Small intestine (tissue), 7 donors: ENCODE measurements around the gene BTBD10. TPM values are rescaled to one million over a fixed set of nuclear protein-coding genes. Genes with fewer than 3 reads are reported as not detected.

Experiments used
- DNase-seq, 2 donors: peaks; one replicate each; pipeline versions ENCODE4 v3.0.0 to v3.0.0-alpha.2; 2013
- FAIRE-seq: peaks from 2 replicates; lab custom pipeline; 2012; peaks lifted over from hg19 to GRCh38; lab: Jason Lieb, UNC
- H3K27ac ChIP-seq, 3 donors: one replicate each; pipeline ENCODE4 v1.5.1; 2013; ENCODE audit warnings: low read length in 2 of 3, mild to moderate bottlenecking in 2 of 3, control low read depth in 1 of 3, inconsistent platforms in 1 of 3, low read depth in 1 of 3, moderate library complexity in 1 of 3
- H3K27me3 ChIP-seq, 3 donors: one replicate each; pipeline ENCODE4 v1.6.1; 2013; ENCODE audit warnings: low read length in 3 of 3, inconsistent platforms in 1 of 3; ENCODE audit not compliant: control insufficient read depth in 3 of 3, insufficient read depth in 3 of 3
- H3K36me3 ChIP-seq, 3 donors: one replicate each; pipeline ENCODE4 v1.6.1; 2013; ENCODE audit warnings: low read length in 3 of 3, inconsistent platforms in 1 of 3, low read depth in 1 of 3, mild to moderate bottlenecking in 1 of 3, moderate library complexity in 1 of 3; ENCODE audit not compliant: control insufficient read depth in 3 of 3, insufficient read depth in 2 of 3
- H3K4me1 ChIP-seq, 3 donors: one replicate each; pipeline ENCODE4 v1.6.1; 2013; ENCODE audit warnings: low read length in 2 of 3, inconsistent platforms in 1 of 3, low read depth in 1 of 3, mild to moderate bottlenecking in 1 of 3, moderate library complexity in 1 of 3; ENCODE audit not compliant: control insufficient read depth in 3 of 3, insufficient read depth in 2 of 3
- H3K4me3 ChIP-seq, 3 donors: one replicate each; pipeline ENCODE4 v1.5.1; 2013; ENCODE audit warnings: low read length in 3 of 3, control low read depth in 1 of 3, inconsistent platforms in 1 of 3, low read depth in 1 of 3, mild to moderate bottlenecking in 1 of 3, moderate library complexity in 1 of 3
- H3K9me3 ChIP-seq, 2 donors: one replicate each; pipeline ENCODE4 v1.6.1; 2013; ENCODE audit warnings: low read depth in 1 of 2, low read length in 1 of 2; ENCODE audit not compliant: control insufficient read depth in 2 of 2, insufficient read depth in 1 of 2
- WGBS, 3 donors: extraction: QIAGEN DNeasy Blood & Tissue Kit; methylation state at CpG; one replicate each; pipeline ENCODE4 v1.1.7; 2013; 5-methylcytosine and 5-hydroxymethylcytosine counted together
- polyA plus RNA-seq, 4 donors: library from polyadenylated mRNA; stranded (reverse) in 3 of 4; unstranded in 1 of 4; fragments of 200-250 nt in 3 of 4; fragments of 120-200 nt in 1 of 4; gene quantifications; one replicate each; pipeline versions ENCODE4 v1.2.1 to v1.2.3, GENCODE V29; 2013
- donor health status: healthy with polysubstance abuse.
- donor health status: control.
- donor health status: control.
- donor health status: Bipolar disorder and iron deficiency.
- donor health status: healthy.

The BTBD10 gene
- polyA plus RNA-seq, 4 donors, result 18.7 to 21.1 (median 20.2) TPM

DNA sequence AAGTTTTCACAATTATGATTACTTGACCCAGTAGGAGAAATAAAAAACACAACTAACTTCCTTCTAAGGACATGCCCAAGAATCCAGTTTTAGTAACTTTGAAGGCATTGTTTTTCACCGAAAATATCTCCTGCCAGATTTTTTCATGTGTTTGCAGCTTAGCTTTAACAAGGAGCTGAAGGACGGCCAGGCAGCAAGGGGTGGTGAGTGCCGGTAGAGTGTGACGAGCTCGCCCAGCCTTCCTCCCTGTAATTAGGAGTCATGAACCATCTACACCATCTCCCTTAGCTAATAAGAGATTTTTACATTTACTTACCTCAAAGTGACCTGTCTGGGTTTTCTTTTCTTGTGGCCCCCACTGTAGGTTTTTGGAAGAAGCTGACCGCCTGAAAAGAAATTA, 113.4 kb downstream of the BTBD10 start:
- FAIRE-seq (no peak), DNase-seq (no peak)
- WGBS, 3 donors, result 94 to 96% (median 95%) methylated on average over 6 of the region's 6 CpGs
- H3K36me3 ChIP-seq, result peaks cover 0 to 5% (median 2%) of the 10 kb centered on the region in 3 donors
- no peak overlapping the region for H3K27ac ChIP-seq
- H3K27me3 ChIP-seq, result no peaks in the 10 kb centered on the region
- H3K9me3 ChIP-seq, result no peaks in the 10 kb centered on the region
- H3K4me3 ChIP-seq, result no peak overlapping the region
- no peaks in the 10 kb centered on the region for H3K4me1 ChIP-seq

DNA sequence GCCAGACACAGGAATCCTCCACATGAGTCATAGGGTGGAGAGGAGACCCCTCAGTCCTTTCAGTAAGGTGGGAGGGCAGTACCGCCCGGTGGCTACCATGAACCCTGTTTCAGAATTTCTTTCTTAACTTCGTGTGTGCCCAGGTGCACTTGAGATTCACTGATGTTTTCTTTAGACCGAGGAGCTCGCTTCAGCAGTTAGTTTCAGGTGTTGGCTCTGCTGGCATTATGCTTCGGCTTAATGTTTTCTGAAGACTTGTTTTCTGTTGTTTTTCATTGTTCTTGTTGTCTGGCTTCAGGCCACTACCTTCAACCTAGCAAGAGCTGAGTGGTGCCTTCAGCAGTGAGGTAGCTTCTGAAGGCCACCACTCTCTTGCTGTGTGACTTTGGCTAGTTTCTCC, 114.0 kb downstream of the BTBD10 start:
- WGBS, 3 donors, result 92 to 93% (median 93%) methylated on average over 6 of the region's 6 CpGs
- no peaks in the 10 kb centered on the region for H3K27me3 ChIP-seq
- H3K36me3 ChIP-seq, result peaks cover 0 to 2% (median 1%) of the 10 kb centered on the region in 3 donors
- no peak for FAIRE-seq
- H3K27ac ChIP-seq, result no peak overlapping the region
- no peaks in the 10 kb centered on the region for H3K9me3 ChIP-seq
- H3K4me1 ChIP-seq, result no peaks in the 10 kb centered on the region
- no peak overlapping the region for H3K4me3 ChIP-seq
- DNase-seq, result no peak

DNA sequence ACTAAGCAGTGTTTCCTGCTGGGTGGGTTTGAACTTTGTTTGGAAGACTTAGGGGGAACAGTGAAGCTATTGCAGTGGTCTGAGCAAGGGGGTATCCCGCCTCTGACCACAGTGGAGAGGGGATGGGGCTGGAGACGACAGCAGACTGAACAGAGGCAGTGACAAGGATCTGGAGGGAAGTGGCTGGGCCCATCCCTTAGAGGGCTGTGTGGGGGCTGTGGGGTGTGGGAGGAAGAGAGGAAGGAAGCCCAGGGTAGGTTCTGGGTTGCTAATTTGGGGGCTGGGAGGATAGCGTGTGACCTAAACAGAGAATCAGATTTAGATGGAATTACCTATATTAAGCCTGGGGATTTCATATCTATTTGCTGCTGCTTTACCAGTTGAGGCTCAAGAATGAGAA, 114.7 kb downstream of the BTBD10 start:
- no peaks in the 10 kb centered on the region for H3K9me3 ChIP-seq
- no peaks in the 10 kb centered on the region for H3K4me1 ChIP-seq
- no peak overlapping the region for H3K4me3 ChIP-seq
- FAIRE-seq, result no peak
- WGBS, 3 donors, result 62 to 81% (median 69%) methylated on average over 3 of the region's 3 CpGs
- H3K36me3 ChIP-seq, result peaks cover 0 to 2% (median 1%) of the 10 kb centered on the region in 3 donors
- H3K27me3 ChIP-seq, result no peaks in the 10 kb centered on the region
- DNase-seq, result no peak
- H3K27ac ChIP-seq, result no peak overlapping the region

DNA sequence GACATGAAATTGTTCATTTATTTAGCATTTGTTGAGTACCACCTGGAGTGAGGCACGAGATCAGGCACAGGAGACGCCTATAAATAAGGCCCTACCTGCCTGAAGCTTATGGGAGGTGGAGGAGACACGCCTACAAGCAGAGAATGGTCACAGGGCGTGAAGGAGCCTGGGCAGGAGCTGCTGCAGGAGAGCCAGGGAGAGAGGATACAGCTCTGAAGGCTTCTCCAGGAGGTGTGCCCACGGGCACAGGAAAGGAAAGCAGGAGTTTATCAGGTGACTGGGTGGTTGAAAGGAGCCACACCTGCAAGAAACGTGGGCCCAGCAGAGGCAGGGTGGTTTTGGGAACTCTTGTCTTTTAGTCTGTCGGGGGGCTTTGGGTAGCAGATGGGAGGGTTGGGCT, 115.1 kb downstream of the BTBD10 start:
- Histone ChIP-seq H3K4me3 (no peak overlapping the region), H3K9me3 (no peaks in the 10 kb centered on the region), H3K36me3 (peaks cover 0 to 2% (median 1%) of the 10 kb centered on the region in 3 donors), H3K27ac (no peak overlapping the region), H3K4me1 (no peaks in the 10 kb centered on the region), H3K27me3 (no peaks in the 10 kb centered on the region)
- WGBS, 3 donors, result 51 to 68% (median 56%) methylated on average over 7 of the region's 7 CpGs
- FAIRE-seq (no peak), DNase-seq (no peak)

- Histone ChIP-seq H3K4me3 (no peak overlapping the region), H3K9me3 (no peaks in the 10 kb centered on the region), H3K4me1 (no peaks in the 10 kb centered on the region), H3K27ac (no peak overlapping the region), H3K27me3 (no peaks in the 10 kb centered on the region), H3K36me3 (peaks cover 0 to 2% (median 0%) of the 10 kb centered on the region in 3 donors)
- DNase-seq (no peak), FAIRE-seq (no peak)
- 87 to 92% (median 90%) methylated on average over 5 of the region's 5 CpGs for WGBS, 3 donors
Observed at GRCh38 chr11:13346470-13346869, 116.6 kb downstream of the BTBD10 start.

DNA sequence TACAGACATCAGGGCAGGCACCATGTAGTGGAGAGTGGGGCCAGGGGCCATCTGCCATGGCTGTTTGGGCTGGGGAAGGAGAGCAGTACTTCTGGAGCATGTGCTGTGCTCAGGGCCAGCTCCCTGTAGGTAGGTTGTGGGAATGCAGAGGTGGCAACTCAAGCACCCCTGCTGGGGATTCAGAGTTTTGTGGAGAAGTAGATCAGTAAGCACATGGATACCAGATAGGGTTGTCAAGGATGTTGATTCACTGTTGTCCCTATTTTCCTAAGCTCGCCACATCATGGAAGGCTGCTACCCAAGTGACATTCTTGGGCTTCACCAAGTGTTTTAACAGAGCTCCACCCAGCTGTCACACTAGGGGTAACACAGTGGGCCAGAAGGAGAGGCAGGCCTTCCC, 118.2 kb downstream of the BTBD10 start:
- WGBS, 3 donors, result 94 to 100% (median 97%) methylated on average over 1 of the region's 1 CpG
- DNase-seq (no peak), FAIRE-seq (no peak)
- Histone ChIP-seq H3K36me3 (no peaks in the 10 kb centered on the region), H3K27me3 (no peaks in the 10 kb centered on the region), H3K4me1 (peaks cover 0 to 9% (median 0%) of the 10 kb centered on the region in 3 donors), H3K27ac (no peak overlapping the region), H3K4me3 (no peak overlapping the region), H3K9me3 (no peaks in the 10 kb centered on the region)

- WGBS, 3 donors, result 68 to 70% (median 69%) methylated on average over 10 of the region's 10 CpGs
- H3K4me3 ChIP-seq, result no peak overlapping the region
- FAIRE-seq (no peak), DNase-seq (peak; percentile 80 to 81)
- H3K27me3 ChIP-seq, result no peaks in the 10 kb centered on the region
- H3K4me1 ChIP-seq, result peaks cover 0 to 9% (median 0%) of the 10 kb centered on the region in 3 donors
- H3K9me3 ChIP-seq, result no peaks in the 10 kb centered on the region
- H3K36me3 ChIP-seq, result no peaks in the 10 kb centered on the region
- no peak overlapping the region for H3K27ac ChIP-seq
Observed at GRCh38 chr11:13343931-13344717, 118.9 kb downstream of the BTBD10 start.

GRCh38 chr11:13343067-13343466, 120.0 kb downstream of the BTBD10 start:
- FAIRE-seq, result no peak
- peaks cover 0 to 9% (median 3%) of the 10 kb centered on the region in 3 donors for H3K4me1 ChIP-seq

More at GRCh38 chr11:13343067-13343466, 120.0 kb downstream of the BTBD10 start:
- H3K27me3 ChIP-seq, result no peaks in the 10 kb centered on the region
- DNase-seq, result no peak
- no peak overlapping the region for H3K27ac ChIP-seq
- WGBS, 3 donors, result 84 to 97% (median 88%) methylated on average over 4 of the region's 4 CpGs
- H3K9me3 ChIP-seq, result no peaks in the 10 kb centered on the region
- H3K4me3 ChIP-seq, result no peak overlapping the region
- no peaks in the 10 kb centered on the region for H3K36me3 ChIP-seq
